HG03565 (cell line): ENCODE results near the gene UGT1A8.
A peak's percentile ranks its signal among the peaks of the same experiment; 100 is the strongest.

ENCODE experiments used
- ATAC-seq: cut with Tn5 transposase; IDR thresholded peaks from one replicate; pipeline ENCODE4 v1.9.1; 2021; ENCODE audit warnings: mild to moderate bottlenecking, moderate library complexity; ENCODE audit not compliant: unreplicated experiment

The UGT1A8 gene

GRCh38 chr2:233796254-233796653 is 178.8 kb downstream of the UGT1A8 start:
- no peak for ATAC-seq

- ATAC-seq: no peak
Observed at GRCh38 chr2:233798335-233799086, 181.1 kb downstream of the UGT1A8 start.

GRCh38 chr2:233799087-233799665 is 181.7 kb downstream of the UGT1A8 start:
- ATAC-seq: no peak

- ATAC-seq: no peak
Observed at GRCh38 chr2:233799716-233800115, 182.3 kb downstream of the UGT1A8 start.

GRCh38 chr2:233800208-233800607 is 182.8 kb downstream of the UGT1A8 start:
- ATAC-seq: no peak

- peak; percentile 43 for ATAC-seq
Observed at GRCh38 chr2:233801357-233802131, 184.1 kb downstream of the UGT1A8 start.

- no peak for ATAC-seq
Observed at GRCh38 chr2:233802132-233802815, 184.8 kb downstream of the UGT1A8 start.

GRCh38 chr2:233803292-233803911 is 186.0 kb downstream of the UGT1A8 start:
- ATAC-seq: no peak

- no peak for ATAC-seq
Observed at GRCh38 chr2:233803994-233804393, 186.6 kb downstream of the UGT1A8 start.

GRCh38 chr2:233807215-233807865 is 189.9 kb downstream of the UGT1A8 start:
- no peak for ATAC-seq

GRCh38 chr2:233807966-233808935 is 190.8 kb downstream of the UGT1A8 start:
- no peak for ATAC-seq

GRCh38 chr2:233810385-233810784 is 193.0 kb downstream of the UGT1A8 start:
- no peak for ATAC-seq

- ATAC-seq: no peak
Observed at GRCh38 chr2:233811087-233811486, 193.7 kb downstream of the UGT1A8 start.

- ATAC-seq: no peak
Observed at GRCh38 chr2:233811732-233812131, 194.3 kb downstream of the UGT1A8 start.

GRCh38 chr2:233813236-233814055 is 196.0 kb downstream of the UGT1A8 start:
- ATAC-seq: no peak

- ATAC-seq: no peak
Observed at GRCh38 chr2:233814056-233814835, 196.8 kb downstream of the UGT1A8 start.

GRCh38 chr2:233815861-233816260 is 198.4 kb downstream of the UGT1A8 start:
- no peak for ATAC-seq

GRCh38 chr2:233816334-233816733 is 198.9 kb downstream of the UGT1A8 start:
- ATAC-seq: no peak
